Hepatocyte (in vitro differentiated cells): ENCODE data around the gene ATP8A2. TPM values are rescaled to one million over a fixed set of nuclear protein-coding genes. Genes with fewer than 3 reads are reported as not detected.
"Not testable (repeated sequence)": the region's sequence is repeated elsewhere in the genome, so short reads cannot be mapped to it uniquely, and the experiment has no call there.

Experiments
- DNase-seq: peaks from one replicate; pipeline ENCODE4 v3.0.0-alpha.2; 2016; ENCODE audit warnings: low spot score
- H2AFZ ChIP-seq: fragments of 200-600 bp; sonication (generic); 2 replicates; pipeline ENCODE4 v1.6.0; 2016; ENCODE audit warnings: antibody characterized with exemption, mild to moderate bottlenecking
- H3K27ac ChIP-seq: fragments of 200-600 bp; sonication (generic); 2 replicates; pipeline ENCODE4 v1.5.1; 2016; ENCODE audit warnings: mild to moderate bottlenecking
- H3K27me3 ChIP-seq: fragments of 200-600 bp; sonication (generic); 2 replicates; pipeline ENCODE4 v1.6.1; 2016
- H3K36me3 ChIP-seq: fragments of 200-600 bp; sonication (generic); replicated peaks from 2 replicates; pipeline ENCODE4 v1.5.1; 2016; ENCODE audit warnings: low read depth; ENCODE audit not compliant: insufficient read depth
- H3K4me1 ChIP-seq: fragments of 200-600 bp; sonication (generic); 2 replicates; pipeline ENCODE4 v1.5.1; 2016; ENCODE audit warnings: mild to moderate bottlenecking, moderate library complexity; ENCODE audit not compliant: insufficient read depth
- H3K4me2 ChIP-seq: fragments of 200-600 bp; sonication (generic); 2 replicates; pipeline ENCODE4 v1.6.0; 2016
- H3K4me3 ChIP-seq: fragments of 200-600 bp; sonication (generic); 2 replicates; pipeline ENCODE4 v1.5.1; 2016; ENCODE audit warnings: mild to moderate bottlenecking
- H3K79me2 ChIP-seq: fragments of 200-600 bp; sonication (generic); 2 replicates; pipeline ENCODE4 v1.6.0; 2017; ENCODE audit warnings: mild to moderate bottlenecking
- H3K9me2 ChIP-seq: fragments of 200-600 bp; sonication (generic); replicated peaks from 2 replicates; pipeline ENCODE4 v1.6.0; 2017; ENCODE audit warnings: mild to moderate bottlenecking; ENCODE audit not compliant: insufficient read depth
- H3K9me3 ChIP-seq: fragments of 200-600 bp; sonication (generic); 2 replicates; pipeline ENCODE4 v1.5.1; 2016; ENCODE audit warnings: low read depth, mild to moderate bottlenecking
- H4K20me1 ChIP-seq: fragments of 200-600 bp; sonication (generic); 2 replicates; pipeline ENCODE4 v1.6.0; 2016; ENCODE audit warnings: mild to moderate bottlenecking; ENCODE audit not compliant: insufficient read depth, poor library complexity, severe bottlenecking
- CTCF ChIP-seq: fragments of 200-600 bp; sonication (generic); IDR thresholded peaks from 2 replicates; pipeline ENCODE4 v1.5.1; 2016; ENCODE audit warnings: antibody characterized with exemption, mild to moderate bottlenecking; ENCODE audit not compliant: poor library complexity
- EZH2 ChIP-seq: fragments of 200-600 bp; sonication (generic); IDR thresholded peaks from 2 replicates; pipeline ENCODE4 v1.6.1; 2016; ENCODE audit warnings: antibody characterized with exemption, mild to moderate bottlenecking, borderline replicate concordance
- EZH2phosphoT487 ChIP-seq: fragments of 200-600 bp; sonication (generic); IDR thresholded peaks from one replicate; pipeline ENCODE4 v1.6.1; 2018; ENCODE audit warnings: antibody characterized with exemption, mild to moderate bottlenecking, low read depth, moderate library complexity; ENCODE audit not compliant: unreplicated experiment, severe bottlenecking
- WGBS: methylation state at CpG from one replicate; pipeline ENCODE4 v1.1.6; 2016; ENCODE audit warnings: low lambda C conversion rate; ENCODE audit errors: missing lambda C conversion rate; 5-methylcytosine and 5-hydroxymethylcytosine counted together
- polyA plus RNA-seq: library from polyadenylated mRNA; unstranded; fragments of >200 nt; fragmentation: Nextera tagmentation; extraction: Ambion mirVana; gene quantifications from 2 replicates; pipeline ENCODE4 v1.2.1, GENCODE V29; 2016
- total RNA-seq: library from RNA; depleted of rRNA; stranded (reverse); fragments of >200 nt; gene quantifications from 2 replicates; pipeline ENCODE4 v1.2.3, GENCODE V29; 2014

ATP8A2 gene
- total and polyA plus RNA-seq, 2 experiments from 2014 or later: 2.1 to 3.1 TPM

- Histone ChIP-seq H2AFZ (no peak overlapping the region), H4K20me1 (no peaks in the 10 kb centered on the region), H3K27me3 (peaks cover 3% of the 10 kb centered on the region), H3K36me3 (no peaks in the 10 kb centered on the region), H3K27ac (no peak overlapping the region), H3K4me3 (no peak overlapping the region), H3K79me2 (no peaks in the 10 kb centered on the region), H3K9me3 (no peaks in the 10 kb centered on the region), H3K4me2 (no peak overlapping the region), H3K4me1 (no peaks in the 10 kb centered on the region), H3K9me2 (no peaks in the 10 kb centered on the region)
- TF ChIP-seq EZH2phosphoT487 (no peak), CTCF (no peak), EZH2 (no peak)
- no peak for DNase-seq
- 81% methylated on average over 4 of the region's 4 CpGs for WGBS
Measured at GRCh38 chr13:25541434-25542123, 169.8 kb downstream of the ATP8A2 start.

DNA sequence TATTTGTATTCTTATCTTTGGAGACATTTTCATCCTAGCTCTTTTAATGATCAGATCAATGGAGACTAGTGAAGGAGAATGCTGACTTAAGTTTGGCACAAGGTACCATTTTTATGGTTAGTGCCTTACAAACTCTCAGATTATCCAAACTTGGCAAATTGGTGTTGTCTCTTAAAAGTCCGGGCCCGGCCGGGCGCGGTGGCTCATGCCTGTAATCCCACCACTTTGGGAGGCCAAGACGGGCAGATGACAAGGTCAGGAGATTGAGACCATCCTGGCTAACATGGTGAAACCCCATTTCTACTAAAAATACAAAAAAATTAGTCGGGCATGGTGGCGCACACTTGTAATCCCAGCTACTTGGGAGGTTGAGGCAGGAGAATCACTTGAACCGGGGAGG, 177.2 kb downstream of the ATP8A2 start:
- not testable (repeated sequence) for H3K4me3 ChIP-seq, DNase-seq, H3K27me3 ChIP-seq, H3K4me2 ChIP-seq, H3K9me3 ChIP-seq, H3K9me2 ChIP-seq, H3K36me3 ChIP-seq, H3K27ac ChIP-seq, H3K79me2 ChIP-seq, H4K20me1 ChIP-seq, H3K4me1 ChIP-seq, H2AFZ ChIP-seq
- WGBS: 94% methylated on average over 9 of the region's 9 CpGs

DNA sequence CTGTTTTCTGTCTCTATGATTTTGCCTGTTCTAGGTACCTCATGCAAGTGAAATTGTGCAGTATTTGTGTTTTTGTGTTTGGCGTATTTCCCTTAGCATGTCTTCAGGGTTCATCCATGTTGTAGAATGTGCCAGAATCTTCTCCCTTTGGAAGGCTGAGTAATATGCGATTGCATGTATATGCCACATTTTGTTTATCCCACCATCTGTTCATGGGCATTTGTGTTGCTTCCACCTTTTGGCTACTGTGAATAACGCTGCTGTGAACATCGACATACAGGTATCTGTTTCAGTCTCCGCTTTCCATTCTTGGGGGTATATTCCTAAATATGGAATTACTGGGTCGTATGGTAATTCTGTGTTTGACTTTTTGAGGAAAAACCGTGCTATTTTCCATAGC, 190.0 kb downstream of the ATP8A2 start:
- TF ChIP-seq EZH2 (no peak), CTCF (no peak), EZH2phosphoT487 (no peak)
- H3K27ac ChIP-seq: no peak overlapping the region
- 90% methylated on average over 7 of the region's 7 CpGs for WGBS

DNA sequence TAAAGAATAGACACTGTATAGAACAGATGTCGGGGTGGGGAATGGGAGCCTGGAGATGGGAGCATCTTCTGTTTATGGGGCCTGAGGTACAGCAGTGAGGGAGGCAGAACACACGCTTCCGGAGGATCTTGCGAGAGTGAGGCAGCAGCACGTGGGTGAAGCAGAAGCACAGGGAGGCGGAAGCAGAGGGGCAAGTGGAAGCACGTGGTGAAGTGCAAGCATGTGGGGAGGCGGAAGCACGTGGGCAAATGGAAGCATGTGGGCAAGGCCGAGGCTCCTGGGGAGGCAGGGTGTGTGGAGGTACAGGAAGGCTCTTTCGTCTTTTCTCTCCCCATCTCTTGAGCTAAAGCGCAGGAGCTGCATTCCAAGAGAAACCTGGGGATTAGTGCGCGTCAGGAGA, 198.4 kb downstream of the ATP8A2 start:
- Histone ChIP-seq H3K36me3 (no peaks in the 10 kb centered on the region), H3K4me1 (peaks cover 4% of the 10 kb centered on the region), H4K20me1 (no peaks in the 10 kb centered on the region), H3K9me2 (no peaks in the 10 kb centered on the region), H3K79me2 (no peaks in the 10 kb centered on the region), H3K27ac (no peak overlapping the region), H3K9me3 (no peaks in the 10 kb centered on the region), H2AFZ (no peak overlapping the region), H3K27me3 (peaks cover 10% of the 10 kb centered on the region), H3K4me3 (no peak overlapping the region), H3K4me2 (no peak overlapping the region)
- no peak for DNase-seq
- TF ChIP-seq EZH2 (no peak), CTCF (no peak), EZH2phosphoT487 (no peak)
- WGBS: 90% methylated on average over 14 of the region's 14 CpGs

More for the DNA sequence above, 190.0 kb downstream of the ATP8A2 start:
- Histone ChIP-seq H3K9me2 (no peaks in the 10 kb centered on the region), H3K36me3 (no peaks in the 10 kb centered on the region), H3K4me3 (no peak overlapping the region), H3K9me3 (no peaks in the 10 kb centered on the region), H3K79me2 (no peaks in the 10 kb centered on the region), H4K20me1 (no peaks in the 10 kb centered on the region), H3K4me2 (no peak overlapping the region), H3K4me1 (no peaks in the 10 kb centered on the region), H3K27me3 (peaks cover 6% of the 10 kb centered on the region), H2AFZ (no peak overlapping the region)
- no peak for DNase-seq
